GM13977 (cell line): Measurements from ENCODE around the gene FBLN2.

Source experiments
- DNase-seq: peaks from one replicate; pipeline ENCODE4 v3.0.0; 2012; ENCODE audit warnings: low spot score
- in situ Hi-C: fragments of 300-500 bp; cut with MboI; formaldehyde crosslinking; loops from one replicate; pipeline ENCODE4 v1.12.0; 2022; ENCODE audit warnings: low sequenced_read_pairs, low pct_unique_long_range_greater_than_20kb, mixed read lengths, inconsistent platforms; ENCODE audit not compliant: unreplicated experiment
- TF ChIP-seq, protein P1 (sequence below): IDR thresholded peaks from 2 replicates; pipeline ENCODE4 v1.5.1; 2012; ENCODE audit warnings: mild to moderate bottlenecking, control low read depth; ENCODE audit not compliant: insufficient read depth; ENCODE audit errors: extremely low read depth, missing control alignments

The FBLN2 gene

DNA sequence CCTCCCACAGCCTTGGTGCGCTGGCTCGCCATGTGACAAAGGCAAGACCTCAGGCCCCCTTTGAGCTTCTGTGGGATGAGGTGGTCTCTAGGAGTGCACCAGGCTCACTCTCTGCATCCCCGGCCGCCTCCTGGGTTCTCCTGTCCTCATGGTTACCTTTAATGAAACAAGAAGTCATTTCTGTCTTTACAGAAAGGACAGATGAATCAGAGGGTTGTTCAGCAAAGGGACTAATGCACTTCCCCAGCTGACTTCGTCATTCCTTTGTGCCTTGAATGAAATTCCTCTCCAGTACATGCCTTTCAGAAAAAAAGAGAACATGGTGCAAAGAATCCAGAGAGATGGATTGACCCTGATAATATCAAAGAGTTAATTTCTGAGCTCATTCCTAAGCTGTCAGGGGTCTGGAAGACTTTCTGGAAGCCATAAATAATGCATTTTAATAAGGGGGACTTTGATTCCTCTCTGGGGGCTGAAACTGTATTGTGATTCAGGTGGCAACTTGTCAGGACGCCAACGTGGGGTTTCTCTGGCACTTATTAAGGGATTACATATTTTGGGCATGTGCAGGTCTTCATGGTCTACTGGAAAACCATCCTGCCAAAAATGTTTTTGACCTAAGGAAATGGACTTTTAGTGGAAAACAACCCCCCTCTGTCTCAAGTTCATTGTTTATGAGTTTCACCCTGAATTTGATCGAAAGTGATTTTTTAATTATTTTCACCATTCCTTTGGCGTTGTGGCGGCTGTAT lies 122.7 kb downstream of the FBLN2 start:
- TF ChIP-seq, protein P1, sequence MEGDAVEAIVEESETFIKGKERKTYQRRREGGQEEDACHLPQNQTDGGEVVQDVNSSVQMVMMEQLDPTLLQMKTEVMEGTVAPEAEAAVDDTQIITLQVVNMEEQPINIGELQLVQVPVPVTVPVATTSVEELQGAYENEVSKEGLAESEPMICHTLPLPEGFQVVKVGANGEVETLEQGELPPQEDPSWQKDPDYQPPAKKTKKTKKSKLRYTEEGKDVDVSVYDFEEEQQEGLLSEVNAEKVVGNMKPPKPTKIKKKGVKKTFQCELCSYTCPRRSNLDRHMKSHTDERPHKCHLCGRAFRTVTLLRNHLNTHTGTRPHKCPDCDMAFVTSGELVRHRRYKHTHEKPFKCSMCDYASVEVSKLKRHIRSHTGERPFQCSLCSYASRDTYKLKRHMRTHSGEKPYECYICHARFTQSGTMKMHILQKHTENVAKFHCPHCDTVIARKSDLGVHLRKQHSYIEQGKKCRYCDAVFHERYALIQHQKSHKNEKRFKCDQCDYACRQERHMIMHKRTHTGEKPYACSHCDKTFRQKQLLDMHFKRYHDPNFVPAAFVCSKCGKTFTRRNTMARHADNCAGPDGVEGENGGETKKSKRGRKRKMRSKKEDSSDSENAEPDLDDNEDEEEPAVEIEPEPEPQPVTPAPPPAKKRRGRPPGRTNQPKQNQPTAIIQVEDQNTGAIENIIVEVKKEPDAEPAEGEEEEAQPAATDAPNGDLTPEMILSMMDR, result no peak
- in situ Hi-C loops, result no loop called here
- no peak for DNase-seq

DNA sequence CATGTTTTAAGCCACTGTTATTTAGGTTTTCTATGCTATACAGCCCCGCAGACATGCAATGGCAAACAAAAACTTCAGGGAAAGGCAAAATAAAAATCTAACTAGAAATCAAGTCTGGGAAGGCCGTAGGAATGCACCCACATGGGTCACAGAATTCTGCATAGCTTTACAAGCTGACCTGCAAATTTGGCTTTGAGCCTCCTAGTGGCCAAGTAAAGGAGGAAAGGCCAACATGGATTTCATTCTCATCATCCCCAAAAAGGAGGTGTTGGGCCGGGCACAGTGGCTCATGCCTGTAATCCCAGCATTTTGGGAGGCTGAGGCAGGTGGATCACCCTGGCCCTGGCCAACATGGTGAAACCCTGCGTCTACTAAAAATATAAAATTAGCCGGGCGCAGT lies 124.3 kb downstream of the FBLN2 start:
- in situ Hi-C loops, result no loop called here
- no peak for DNase-seq
- TF ChIP-seq, protein P1, result peak; percentile 24

DNA sequence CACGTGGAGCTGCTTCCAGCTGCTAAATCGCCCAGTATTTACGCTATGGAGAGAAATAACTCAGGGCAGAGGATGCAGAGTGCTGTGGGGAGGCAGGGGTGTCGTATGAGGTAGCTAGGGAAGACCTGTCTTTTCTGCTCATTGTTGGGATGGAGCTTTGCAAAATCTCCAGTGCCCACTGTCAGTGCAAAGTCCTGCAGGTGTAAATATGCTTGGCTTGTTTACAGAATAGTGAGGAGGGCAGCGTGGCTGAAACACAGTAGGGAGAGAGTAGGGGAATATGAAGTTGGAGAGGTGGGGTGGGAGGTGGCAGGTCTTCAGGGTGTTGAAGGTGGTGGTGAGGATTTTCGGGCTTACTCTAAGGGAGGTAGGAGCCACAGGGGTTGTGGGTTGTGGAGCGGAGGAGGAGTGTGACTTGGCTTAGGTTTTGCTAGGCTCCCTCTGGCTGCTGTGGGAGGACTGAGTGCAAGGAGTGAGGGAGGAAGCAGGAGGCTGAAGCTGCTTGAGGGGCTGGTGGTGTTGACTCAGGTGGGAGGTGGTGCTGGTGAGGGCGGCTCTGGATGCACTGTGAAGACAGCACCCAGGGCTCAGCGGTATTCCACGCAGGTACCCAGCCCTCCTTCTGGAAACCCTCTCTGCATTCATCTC lies 125.7 kb downstream of the FBLN2 start:
- in situ Hi-C loops, result no loop called here
- TF ChIP-seq, protein P1, result no peak
- DNase-seq, result no peak

DNA sequence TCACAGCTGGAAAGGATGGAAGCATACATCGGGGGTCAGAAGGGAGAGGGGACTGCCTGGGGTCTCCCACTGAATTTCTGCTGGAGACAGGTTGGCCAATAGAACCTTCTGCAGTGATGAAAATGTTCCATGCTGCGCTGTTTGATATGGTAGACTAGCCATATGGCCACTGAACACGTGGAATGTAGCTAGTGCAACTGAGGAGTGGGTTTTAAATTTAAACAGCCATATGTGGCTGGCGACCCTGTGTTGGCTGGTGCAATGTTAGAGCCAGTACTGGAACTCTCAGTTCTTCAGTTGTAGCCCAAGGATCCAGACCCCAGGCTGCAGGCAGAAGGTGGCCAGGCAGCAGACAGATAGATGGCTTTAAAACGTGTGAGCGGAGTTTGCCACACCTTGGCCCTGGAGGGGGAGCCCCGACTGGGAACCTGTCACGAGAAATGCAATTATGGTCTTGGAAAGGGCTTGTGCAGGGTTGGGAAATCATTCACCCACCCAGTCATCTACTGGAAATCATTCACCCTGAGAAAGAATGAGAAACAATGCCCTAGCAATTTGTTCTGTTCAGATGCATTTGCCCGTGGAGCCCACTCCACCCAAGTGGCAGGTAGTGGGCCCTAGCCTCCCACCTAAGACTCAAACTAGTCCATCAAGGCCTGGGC lies 127.6 kb downstream of the FBLN2 start:
- TF ChIP-seq, protein P1, result no peak
- in situ Hi-C loops, result no loop called here
- DNase-seq, result no peak

DNA sequence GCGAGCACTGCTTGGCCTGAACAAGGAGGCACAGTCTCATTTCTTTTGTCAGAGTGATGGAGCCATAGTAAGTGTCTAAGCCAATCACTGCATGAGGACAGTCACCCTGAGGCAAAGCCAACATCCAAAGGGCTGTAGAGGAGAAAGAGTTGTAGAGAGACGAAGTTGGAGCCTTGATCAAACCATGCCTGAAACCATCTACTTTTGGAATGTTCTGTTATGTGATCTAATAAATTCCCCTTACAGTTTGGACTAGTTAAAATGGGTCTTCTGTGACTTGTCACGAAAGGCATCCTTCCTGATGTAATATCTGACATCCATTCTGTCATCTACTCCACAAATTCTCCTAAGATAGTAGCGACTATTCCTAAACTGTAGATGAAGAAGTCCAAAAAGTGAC lies 128.3 kb downstream of the FBLN2 start:
- TF ChIP-seq, protein P1, result no peak
- in situ Hi-C loops, result no loop called here

DNA sequence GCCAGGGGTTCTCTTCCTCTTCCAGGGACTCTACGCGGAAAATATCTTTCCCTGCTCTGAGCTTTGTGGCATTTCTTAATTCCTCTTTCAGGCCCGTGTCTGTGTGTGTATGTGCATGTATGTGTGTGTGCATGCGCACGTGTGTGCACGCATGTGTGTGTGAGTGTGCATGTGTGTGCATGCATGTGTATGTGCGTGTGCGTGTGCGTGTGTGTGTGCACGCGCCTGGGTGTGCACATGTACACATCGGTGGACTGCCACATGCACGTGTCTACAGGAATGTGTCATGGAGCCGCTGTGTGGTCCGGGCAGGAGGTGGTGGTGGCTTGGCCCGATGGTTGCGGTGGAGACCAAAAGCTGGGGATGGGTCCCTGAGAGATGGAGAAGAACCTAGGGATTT lies 133.0 kb downstream of the FBLN2 start:
- no peak for DNase-seq
- TF ChIP-seq, protein P1, result no peak
- in situ Hi-C loops, result no loop called here

More for the DNA sequence above, 128.3 kb downstream of the FBLN2 start:
- no peak for DNase-seq
